ENCODE data around the gene ASXL2. TPM values are rescaled to one million over a fixed set of nuclear protein-coding genes. Genes with fewer than 3 reads are reported as not detected.
"Not testable (repeated sequence)": the region's sequence is repeated elsewhere in the genome, so short reads cannot be mapped to it uniquely, and the experiment has no call there.

The ASXL2 gene
- total RNA-seq, 1 donor: 4.4 TPM

GRCh38 chr2:25722224-25722623 lies 156.1 kb downstream of the ASXL2 start:
- Histone ChIP-seq H3K4me1 (ENCODE audit: insufficient read depth, low read length) (no peaks in the 10 kb centered on the region), H3K4me3 (ENCODE audit: low read length) (no peak overlapping the region), H3K9me3 (ENCODE audit: low read depth, low read length) (no peaks in the 10 kb centered on the region), H3K27me3 (ENCODE audit: insufficient read depth, low read length) (no peaks in the 10 kb centered on the region)

GRCh38 chr2:25720575-25720974 lies 157.7 kb downstream of the ASXL2 start:
- Histone ChIP-seq H3K4me1 (ENCODE audit: insufficient read depth, low read length) (no peaks in the 10 kb centered on the region), H3K9me3 (ENCODE audit: low read depth, low read length) (no peaks in the 10 kb centered on the region), H3K27me3 (ENCODE audit: insufficient read depth, low read length) (no peaks in the 10 kb centered on the region), H3K4me3 (ENCODE audit: low read length) (no peak overlapping the region)

- H3K27me3 ChIP-seq (ENCODE audit: insufficient read depth, low read length): no peaks in the 10 kb centered on the region
- no peaks in the 10 kb centered on the region for H3K9me3 ChIP-seq (ENCODE audit: low read depth, low read length)
- peaks cover 19% of the 10 kb centered on the region for H3K4me1 ChIP-seq (ENCODE audit: insufficient read depth, low read length)
Measured at GRCh38 chr2:25714740-25715139, 163.5 kb downstream of the ASXL2 start.

GRCh38 chr2:25712455-25712854 lies 165.8 kb downstream of the ASXL2 start:
- no peaks in the 10 kb centered on the region for H3K27me3 ChIP-seq (ENCODE audit: insufficient read depth, low read length)
- H3K4me3 ChIP-seq (ENCODE audit: low read length): no peak overlapping the region
- H3K4me1 ChIP-seq (ENCODE audit: insufficient read depth, low read length): peaks cover 19% of the 10 kb centered on the region
- H3K9me3 ChIP-seq (ENCODE audit: low read depth, low read length): no peaks in the 10 kb centered on the region

More at GRCh38 chr2:25714740-25715139, 163.5 kb downstream of the ASXL2 start:
- H3K4me3 ChIP-seq (ENCODE audit: low read length): no peak overlapping the region

- Histone ChIP-seq H3K9me3 (ENCODE audit: low read depth, low read length) (no peaks in the 10 kb centered on the region), H3K27me3 (ENCODE audit: insufficient read depth, low read length) (no peaks in the 10 kb centered on the region), H3K4me1 (ENCODE audit: insufficient read depth, low read length) (peaks cover 19% of the 10 kb centered on the region), H3K4me3 (ENCODE audit: low read length) (peak overlapping the region; percentile 37)
Measured at GRCh38 chr2:25711675-25712354, 166.5 kb downstream of the ASXL2 start.

GRCh38 chr2:25710750-25711149 lies 167.5 kb downstream of the ASXL2 start:
- Histone ChIP-seq H3K27me3 (ENCODE audit: insufficient read depth, low read length) (no peaks in the 10 kb centered on the region), H3K9me3 (ENCODE audit: low read depth, low read length) (no peaks in the 10 kb centered on the region), H3K4me1 (ENCODE audit: insufficient read depth, low read length) (peaks cover 19% of the 10 kb centered on the region), H3K4me3 (ENCODE audit: low read length) (no peak overlapping the region)

- peaks cover 19% of the 10 kb centered on the region for H3K4me1 ChIP-seq (ENCODE audit: insufficient read depth, low read length)
- H3K4me3 ChIP-seq (ENCODE audit: low read length): no peak overlapping the region
- no peaks in the 10 kb centered on the region for H3K9me3 ChIP-seq (ENCODE audit: low read depth, low read length)
- no peaks in the 10 kb centered on the region for H3K27me3 ChIP-seq (ENCODE audit: insufficient read depth, low read length)
Measured at GRCh38 chr2:25709349-25709748, 168.9 kb downstream of the ASXL2 start.

GRCh38 chr2:25707927-25708590 lies 170.2 kb downstream of the ASXL2 start:
- no peaks in the 10 kb centered on the region for H3K9me3 ChIP-seq (ENCODE audit: low read depth, low read length)
- peaks cover 19% of the 10 kb centered on the region for H3K4me1 ChIP-seq (ENCODE audit: insufficient read depth, low read length)
- no peak overlapping the region for H3K4me3 ChIP-seq (ENCODE audit: low read length)
- no peaks in the 10 kb centered on the region for H3K27me3 ChIP-seq (ENCODE audit: insufficient read depth, low read length)

GRCh38 chr2:25705575-25705974 lies 172.7 kb downstream of the ASXL2 start:
- not testable (repeated sequence) for H3K4me1 ChIP-seq (ENCODE audit: insufficient read depth, low read length); H3K27me3 ChIP-seq (ENCODE audit: insufficient read depth, low read length)

GRCh38 chr2:25701801-25702200 lies 176.5 kb downstream of the ASXL2 start:
- Histone ChIP-seq H3K27me3 (ENCODE audit: insufficient read depth, low read length) (no peaks in the 10 kb centered on the region), H3K4me1 (ENCODE audit: insufficient read depth, low read length) (no peaks in the 10 kb centered on the region), H3K9me3 (ENCODE audit: low read depth, low read length) (no peaks in the 10 kb centered on the region), H3K4me3 (ENCODE audit: low read length) (no peak overlapping the region)

More at GRCh38 chr2:25705575-25705974, 172.7 kb downstream of the ASXL2 start:
- H3K4me3 ChIP-seq (ENCODE audit: low read length); H3K9me3 ChIP-seq (ENCODE audit: low read depth, low read length): not testable (repeated sequence)

- Histone ChIP-seq H3K9me3 (ENCODE audit: low read depth, low read length) (no peaks in the 10 kb centered on the region), H3K4me1 (ENCODE audit: insufficient read depth, low read length) (no peaks in the 10 kb centered on the region), H3K4me3 (ENCODE audit: low read length) (no peak overlapping the region), H3K27me3 (ENCODE audit: insufficient read depth, low read length) (no peaks in the 10 kb centered on the region)
Measured at GRCh38 chr2:25700221-25700660, 178.0 kb downstream of the ASXL2 start.

- H3K27me3 ChIP-seq (ENCODE audit: insufficient read depth, low read length): no peaks in the 10 kb centered on the region
- no peaks in the 10 kb centered on the region for H3K9me3 ChIP-seq (ENCODE audit: low read depth, low read length)
- no peak overlapping the region for H3K4me3 ChIP-seq (ENCODE audit: low read length)
- H3K4me1 ChIP-seq (ENCODE audit: insufficient read depth, low read length): no peaks in the 10 kb centered on the region
Measured at GRCh38 chr2:25699216-25699615, 179.1 kb downstream of the ASXL2 start.

GRCh38 chr2:25698752-25699151 lies 179.5 kb downstream of the ASXL2 start:
- H3K4me1 ChIP-seq (ENCODE audit: insufficient read depth, low read length): no peaks in the 10 kb centered on the region
- H3K4me3 ChIP-seq (ENCODE audit: low read length): no peak overlapping the region
- no peaks in the 10 kb centered on the region for H3K9me3 ChIP-seq (ENCODE audit: low read depth, low read length)
- no peaks in the 10 kb centered on the region for H3K27me3 ChIP-seq (ENCODE audit: insufficient read depth, low read length)

GRCh38 chr2:25697559-25698341 lies 180.5 kb downstream of the ASXL2 start:
- Histone ChIP-seq H3K27me3 (ENCODE audit: insufficient read depth, low read length) (no peaks in the 10 kb centered on the region), H3K9me3 (ENCODE audit: low read depth, low read length) (no peaks in the 10 kb centered on the region)

GRCh38 chr2:25692737-25693445 lies 185.4 kb downstream of the ASXL2 start:
- Histone ChIP-seq H3K9me3 (ENCODE audit: low read depth, low read length) (no peaks in the 10 kb centered on the region), H3K27me3 (ENCODE audit: insufficient read depth, low read length) (no peaks in the 10 kb centered on the region), H3K4me1 (ENCODE audit: insufficient read depth, low read length) (no peaks in the 10 kb centered on the region), H3K4me3 (ENCODE audit: low read length) (no peak overlapping the region)

More at GRCh38 chr2:25697559-25698341, 180.5 kb downstream of the ASXL2 start:
- Histone ChIP-seq H3K4me3 (ENCODE audit: low read length) (no peak overlapping the region), H3K4me1 (ENCODE audit: insufficient read depth, low read length) (no peaks in the 10 kb centered on the region)
